ENCODE results near the gene FAM241A. TPM values are rescaled to one million over a fixed set of nuclear protein-coding genes. Genes with fewer than 3 reads are reported as not detected.

FAM241A gene
- total and polyA plus RNA-seq, 2 of the 13 experiments (the other 11 are each of a cell fraction or from before 2014, with no cell fraction given): 0.61 to 0.69 TPM

- TF ChIP-seq MBNL3 (CRISPR knock-in tag; conservative IDR thresholded peaks at IDR 0.05): no peak
- TF ChIP-seq ZNF557 (CRISPR knock-in tag; IDR thresholded peaks at IDR 0.05): peak; percentile 78; the same call in 1 of the 2 replicates
- TF ChIP-seq SP2 (CRISPR knock-in tag; IDR thresholded peaks at IDR 0.05): peak; percentile 89
- TF ChIP-seq BRCA1 (CRISPR knock-in tag; IDR thresholded peaks at IDR 0.05): 0 out of 2 replicates have a peak, but pooled peaks have one; percentile 37
- no peak for TF ChIP-seq SCMH1 (CRISPR knock-in tag; IDR thresholded peaks at IDR 0.05; ENCODE audit: borderline replicate concordance)
- TF ChIP-seq DNMT1 (CRISPR knock-in tag; IDR thresholded peaks at IDR 0.05): no peak
- peak; percentile 77 for TF ChIP-seq ERF (CRISPR knock-in tag; IDR thresholded peaks at IDR 0.05)
- TF ChIP-seq ZNF558 (CRISPR knock-in tag; IDR thresholded peaks at IDR 0.05; ENCODE audit: borderline replicate concordance): no peak
- TF ChIP-seq, protein P1, sequence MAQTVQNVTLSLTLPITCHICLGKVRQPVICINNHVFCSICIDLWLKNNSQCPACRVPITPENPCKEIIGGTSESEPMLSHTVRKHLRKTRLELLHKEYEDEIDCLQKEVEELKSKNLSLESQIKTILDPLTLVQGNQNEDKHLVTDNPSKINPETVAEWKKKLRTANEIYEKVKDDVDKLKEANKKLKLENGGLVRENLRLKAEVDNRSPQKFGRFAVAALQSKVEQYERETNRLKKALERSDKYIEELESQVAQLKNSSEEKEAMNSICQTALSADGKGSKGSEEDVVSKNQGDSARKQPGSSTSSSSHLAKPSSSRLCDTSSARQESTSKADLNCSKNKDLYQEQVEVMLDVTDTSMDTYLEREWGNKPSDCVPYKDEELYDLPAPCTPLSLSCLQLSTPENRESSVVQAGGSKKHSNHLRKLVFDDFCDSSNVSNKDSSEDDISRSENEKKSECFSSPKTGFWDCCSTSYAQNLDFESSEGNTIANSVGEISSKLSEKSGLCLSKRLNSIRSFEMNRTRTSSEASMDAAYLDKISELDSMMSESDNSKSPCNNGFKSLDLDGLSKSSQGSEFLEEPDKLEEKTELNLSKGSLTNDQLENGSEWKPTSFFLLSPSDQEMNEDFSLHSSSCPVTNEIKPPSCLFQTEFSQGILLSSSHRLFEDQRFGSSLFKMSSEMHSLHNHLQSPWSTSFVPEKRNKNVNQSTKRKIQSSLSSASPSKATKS (CRISPR knock-in tag; IDR thresholded peaks at IDR 0.05): no peak
- TF ChIP-seq, protein P2, sequence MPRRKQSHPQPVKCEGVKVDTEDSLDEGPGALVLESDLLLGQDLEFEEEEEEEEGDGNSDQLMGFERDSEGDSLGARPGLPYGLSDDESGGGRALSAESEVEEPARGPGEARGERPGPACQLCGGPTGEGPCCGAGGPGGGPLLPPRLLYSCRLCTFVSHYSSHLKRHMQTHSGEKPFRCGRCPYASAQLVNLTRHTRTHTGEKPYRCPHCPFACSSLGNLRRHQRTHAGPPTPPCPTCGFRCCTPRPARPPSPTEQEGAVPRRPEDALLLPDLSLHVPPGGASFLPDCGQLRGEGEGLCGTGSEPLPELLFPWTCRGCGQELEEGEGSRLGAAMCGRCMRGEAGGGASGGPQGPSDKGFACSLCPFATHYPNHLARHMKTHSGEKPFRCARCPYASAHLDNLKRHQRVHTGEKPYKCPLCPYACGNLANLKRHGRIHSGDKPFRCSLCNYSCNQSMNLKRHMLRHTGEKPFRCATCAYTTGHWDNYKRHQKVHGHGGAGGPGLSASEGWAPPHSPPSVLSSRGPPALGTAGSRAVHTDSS (CRISPR knock-in tag; conservative IDR thresholded peaks at IDR 0.05): no peak
- TF ChIP-seq ELF3 (CRISPR knock-in tag; IDR thresholded peaks at IDR 0.05): peak; percentile 69
- peak; percentile 16 for TF ChIP-seq MXD4 (CRISPR knock-in tag; IDR thresholded peaks at IDR 0.05)
- TF ChIP-seq SMC3 (IDR thresholded peaks at IDR 0.05; ENCODE audit: low read length): 0 out of 2 replicates have a peak, but pooled peaks have one; percentile 37
- TF ChIP-seq, protein P3, sequence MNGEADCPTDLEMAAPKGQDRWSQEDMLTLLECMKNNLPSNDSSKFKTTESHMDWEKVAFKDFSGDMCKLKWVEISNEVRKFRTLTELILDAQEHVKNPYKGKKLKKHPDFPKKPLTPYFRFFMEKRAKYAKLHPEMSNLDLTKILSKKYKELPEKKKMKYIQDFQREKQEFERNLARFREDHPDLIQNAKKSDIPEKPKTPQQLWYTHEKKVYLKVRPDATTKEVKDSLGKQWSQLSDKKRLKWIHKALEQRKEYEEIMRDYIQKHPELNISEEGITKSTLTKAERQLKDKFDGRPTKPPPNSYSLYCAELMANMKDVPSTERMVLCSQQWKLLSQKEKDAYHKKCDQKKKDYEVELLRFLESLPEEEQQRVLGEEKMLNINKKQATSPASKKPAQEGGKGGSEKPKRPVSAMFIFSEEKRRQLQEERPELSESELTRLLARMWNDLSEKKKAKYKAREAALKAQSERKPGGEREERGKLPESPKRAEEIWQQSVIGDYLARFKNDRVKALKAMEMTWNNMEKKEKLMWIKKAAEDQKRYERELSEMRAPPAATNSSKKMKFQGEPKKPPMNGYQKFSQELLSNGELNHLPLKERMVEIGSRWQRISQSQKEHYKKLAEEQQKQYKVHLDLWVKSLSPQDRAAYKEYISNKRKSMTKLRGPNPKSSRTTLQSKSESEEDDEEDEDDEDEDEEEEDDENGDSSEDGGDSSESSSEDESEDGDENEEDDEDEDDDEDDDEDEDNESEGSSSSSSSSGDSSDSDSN (CRISPR knock-in tag; IDR thresholded peaks at IDR 0.05): no peak
- peak; percentile 95 for TF ChIP-seq SALL1 (CRISPR knock-in tag; IDR thresholded peaks at IDR 0.05)
- no peak for TF ChIP-seq ZNF510 (CRISPR knock-in tag; IDR thresholded peaks at IDR 0.05; ENCODE audit: low read depth)
- no peak for TF ChIP-seq HMGA1 (CRISPR knock-in tag; conservative IDR thresholded peaks at IDR 0.05)
- TF ChIP-seq SRSF1 (optimal IDR thresholded peaks at IDR 0.05; ENCODE audit: low read depth, low read length): no peak
- no peak for TF ChIP-seq ZBTB26 (CRISPR knock-in tag; IDR thresholded peaks at IDR 0.05; ENCODE audit: borderline replicate concordance)
- peak; percentile 88 for TF ChIP-seq ATF2 (CRISPR knock-in tag; IDR thresholded peaks at IDR 0.05)
- TF ChIP-seq ZNF441 (CRISPR knock-in tag; IDR thresholded peaks at IDR 0.05; ENCODE audit: borderline replicate concordance): peak; percentile 40
Measured at GRCh38 chr4:112230879-112231778, 85.9 kb downstream of the FAM241A start (continued).

Data from HepG2 (cell line).